ENCODE measurements around the gene WDFY1.

- no peak for TF ChIP-seq CTCF (IDR thresholded peaks at IDR 0.05; ENCODE audit: extremely low read depth in 1 of 2, insufficient read depth in 1 of 2, low read depth in 1 of 2, low read length in 2 of 2)
- no peak for TF ChIP-seq EZH2 (IDR thresholded peaks at IDR 0.05; ENCODE audit: borderline replicate concordance, low read depth, low read length, severe bottlenecking)
- TF ChIP-seq POLR2A (IDR thresholded peaks at IDR 0.05; ENCODE audit: low read depth, low read length): no peak
- no peak for TF ChIP-seq POLR2AphosphoS5 (IDR thresholded peaks at IDR 0.05; ENCODE audit: insufficient read depth, low read depth, low read length)
- TF ChIP-seq MYC (IDR thresholded peaks at IDR 0.05; ENCODE audit: low read depth, low read length): no peak
- no peak for TF ChIP-seq JUN (IDR thresholded peaks at IDR 0.05; ENCODE audit: borderline replicate concordance, insufficient read depth, insufficient read length, low read depth)
- TF ChIP-seq MAX (IDR thresholded peaks at IDR 0.05; ENCODE audit: insufficient read depth, insufficient read length): no peak
Observed at GRCh38 chr2:223969315-223969714, 24.2 kb upstream of the WDFY1 start.

Measured in endothelial cell of umbilical vein (primary cell).